T-helper 9 cell (primary cell): Measurements from ENCODE around the gene ITGA4.

Source experiments
- DNase-seq: peaks from one replicate; pipeline ENCODE4 v3.0.0-alpha.2; 2020

The ITGA4 gene

DNA sequence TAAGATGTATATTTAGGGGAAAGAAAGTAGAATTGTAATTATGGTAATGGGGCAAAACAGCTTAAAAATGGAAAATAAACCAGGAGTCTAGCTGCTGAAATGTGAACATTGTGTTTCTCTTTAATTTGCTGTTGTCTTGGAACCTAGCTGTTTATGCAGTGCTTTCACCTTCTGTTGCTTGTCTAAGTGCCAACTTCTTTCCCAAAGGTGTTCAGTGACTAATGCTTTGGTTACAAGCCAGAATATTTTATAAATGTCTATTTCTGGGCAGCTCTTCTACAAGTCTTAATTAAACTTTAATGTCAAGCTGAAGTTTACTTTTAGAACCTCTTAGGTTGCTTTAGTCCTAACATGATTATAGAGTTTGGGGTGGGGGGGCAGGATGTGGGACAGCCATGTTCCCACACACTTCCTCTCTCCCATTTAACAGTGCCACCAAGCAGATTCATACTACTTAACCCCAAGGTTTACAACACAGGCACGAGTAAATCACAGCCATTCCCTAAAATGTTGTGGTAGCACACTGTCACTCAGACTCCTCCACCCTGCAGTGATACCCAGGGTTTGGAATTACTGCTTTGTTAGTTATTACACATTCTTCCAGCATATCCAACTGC, 60.6 kb downstream of the ITGA4 start:
- DNase-seq = peak; percentile 1

DNA sequence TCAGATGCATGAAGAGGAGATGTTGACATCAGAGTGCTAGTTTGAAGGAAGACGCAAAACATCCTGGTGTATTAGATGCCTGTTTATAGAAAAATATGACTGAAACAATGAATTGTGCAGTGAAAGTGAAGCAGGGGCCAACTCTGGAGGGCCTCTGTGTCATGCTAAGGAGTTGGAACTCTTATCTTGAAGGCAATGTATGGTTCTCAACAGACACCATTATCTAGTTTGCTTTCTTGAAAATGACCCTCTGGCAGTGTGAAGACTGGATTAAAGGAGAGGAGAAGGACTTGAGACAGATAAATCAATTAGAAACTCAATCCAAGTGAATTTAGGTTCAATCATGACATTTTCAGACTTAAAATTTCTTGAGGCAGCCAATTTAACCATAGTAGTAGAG, 63.1 kb downstream of the ITGA4 start:
- no peak for DNase-seq

DNA sequence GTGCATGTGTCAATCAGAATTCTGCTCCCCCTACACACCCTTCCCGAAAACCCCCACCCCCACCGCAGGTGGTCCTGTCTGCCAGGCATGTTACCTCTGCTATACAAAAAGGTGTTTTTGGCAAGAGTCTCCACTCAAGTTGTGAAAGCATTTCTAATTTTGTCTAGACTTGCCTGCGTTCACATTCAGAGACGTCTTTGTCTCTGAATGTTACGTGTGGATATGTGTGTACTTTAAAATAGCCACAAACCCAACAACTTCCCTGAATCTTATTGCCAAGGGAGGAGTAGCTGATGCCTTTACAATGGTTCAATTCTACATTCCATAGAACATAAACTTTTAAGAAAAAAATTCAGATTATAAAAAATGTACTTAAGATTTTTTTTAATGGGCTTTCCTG, 66.6 kb downstream of the ITGA4 start:
- DNase-seq = no peak

DNA sequence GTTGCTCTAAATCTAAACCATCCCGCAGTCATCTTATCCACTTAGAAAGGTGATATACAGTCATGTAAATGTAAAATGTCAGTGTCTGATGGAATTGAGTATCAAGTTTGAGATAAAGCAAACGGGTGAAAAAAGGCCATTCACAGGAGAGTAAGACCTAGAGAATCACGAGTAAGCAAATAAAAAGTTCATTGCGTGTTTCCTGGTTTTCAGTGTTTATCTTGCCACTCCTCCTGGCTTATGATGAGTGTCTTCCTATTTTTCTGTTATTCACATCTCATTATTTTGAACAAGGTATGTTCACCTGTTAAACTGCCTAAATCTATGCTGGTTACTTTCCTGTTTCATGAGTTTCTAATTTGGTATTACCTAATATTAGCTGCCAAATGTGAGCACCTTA, 68.8 kb downstream of the ITGA4 start:
- no peak for DNase-seq

DNA sequence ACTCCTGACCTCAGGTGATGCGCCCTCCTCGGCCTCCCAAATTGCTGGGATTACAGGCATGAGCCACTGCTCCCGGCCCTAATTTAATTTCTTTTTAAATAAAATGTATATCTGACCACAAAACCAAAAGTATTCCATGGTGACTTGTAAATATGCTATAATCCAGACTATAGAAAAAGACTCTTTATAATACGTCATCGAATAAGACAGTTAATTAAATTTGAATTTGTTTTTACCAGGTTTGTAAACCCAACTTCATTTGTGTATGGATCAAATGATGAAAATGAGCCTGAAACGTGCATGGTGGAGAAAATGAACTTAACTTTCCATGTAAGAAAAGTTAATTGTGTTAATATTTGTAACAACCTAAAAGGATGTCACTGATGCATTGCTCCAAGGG, 69.9 kb downstream of the ITGA4 start:
- no peak for DNase-seq

DNA sequence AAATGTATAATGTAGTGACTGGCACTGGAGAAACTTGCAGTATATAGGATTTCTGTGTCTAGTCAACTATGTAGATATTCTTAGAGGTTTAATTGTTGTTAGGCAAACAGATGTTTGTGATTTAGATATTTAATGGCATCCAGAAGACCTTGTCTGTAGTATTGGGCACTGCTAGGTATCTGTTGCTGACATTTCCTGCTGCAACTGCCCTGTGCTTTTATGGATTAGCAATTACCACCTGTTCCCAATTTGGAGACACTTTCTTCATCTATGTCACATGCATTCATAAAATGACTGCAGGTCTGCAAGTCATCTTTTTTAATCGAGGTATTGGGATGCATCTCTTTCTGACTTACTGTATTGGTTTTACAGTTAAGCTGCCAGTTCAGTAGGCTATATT, 71.3 kb downstream of the ITGA4 start:
- no peak for DNase-seq

DNA sequence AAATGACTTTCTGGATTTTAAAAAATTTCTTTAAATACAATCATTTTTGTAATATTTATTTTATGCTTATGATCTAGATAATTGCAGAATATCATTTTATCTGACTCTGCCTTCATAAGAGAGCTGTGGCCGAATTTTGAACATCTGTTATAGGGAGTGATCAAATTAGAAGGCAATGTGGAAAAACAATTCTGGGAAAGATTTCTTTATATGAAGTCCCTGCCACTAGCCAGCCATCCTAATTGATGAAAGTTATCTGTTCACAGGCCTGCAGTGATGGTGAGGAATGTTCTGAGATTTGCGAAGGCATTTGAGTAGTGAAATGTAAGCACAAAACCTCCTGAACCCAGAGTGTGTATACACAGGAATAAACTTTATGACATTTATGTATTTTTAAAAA, 79.5 kb downstream of the ITGA4 start:
- no peak for DNase-seq

DNA sequence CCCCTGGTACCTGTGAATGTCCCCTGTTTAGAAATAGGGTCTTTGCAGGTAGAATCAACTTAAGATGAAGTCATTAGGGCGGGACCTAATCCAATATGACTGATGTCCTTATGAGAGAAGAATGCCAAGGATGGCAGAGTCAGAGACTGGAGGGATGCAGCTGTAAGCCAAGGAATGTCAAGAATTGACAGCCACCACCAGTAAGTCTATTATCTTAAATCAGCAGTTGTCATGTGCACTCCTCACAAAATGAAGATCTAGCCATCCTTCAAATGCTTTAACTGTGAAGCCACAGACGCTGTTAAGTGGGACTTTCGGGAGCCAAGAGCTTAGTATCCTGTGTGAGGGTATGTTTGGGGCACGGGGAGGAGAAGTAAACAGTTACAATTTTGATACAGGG, 83.2 kb downstream of the ITGA4 start:
- no peak for DNase-seq

DNA sequence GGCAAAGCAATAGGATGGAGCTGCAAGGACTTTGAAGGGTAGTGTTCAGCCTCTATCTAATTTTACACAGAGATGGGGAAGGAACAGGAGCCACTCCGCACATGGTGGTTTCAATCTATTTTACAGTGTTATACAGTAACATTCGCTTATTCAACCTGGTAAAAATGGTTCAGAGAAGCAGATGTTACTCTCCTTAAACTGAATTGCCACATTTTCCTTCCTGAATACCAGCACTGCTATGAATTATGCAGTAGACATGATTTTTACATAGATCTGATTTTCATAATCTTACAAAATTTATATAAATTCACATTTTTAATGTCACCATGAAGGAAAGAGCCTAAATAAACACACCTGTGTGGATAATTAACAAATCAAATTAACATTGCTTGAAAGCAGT, 85.0 kb downstream of the ITGA4 start:
- DNase-seq = no peak

DNA sequence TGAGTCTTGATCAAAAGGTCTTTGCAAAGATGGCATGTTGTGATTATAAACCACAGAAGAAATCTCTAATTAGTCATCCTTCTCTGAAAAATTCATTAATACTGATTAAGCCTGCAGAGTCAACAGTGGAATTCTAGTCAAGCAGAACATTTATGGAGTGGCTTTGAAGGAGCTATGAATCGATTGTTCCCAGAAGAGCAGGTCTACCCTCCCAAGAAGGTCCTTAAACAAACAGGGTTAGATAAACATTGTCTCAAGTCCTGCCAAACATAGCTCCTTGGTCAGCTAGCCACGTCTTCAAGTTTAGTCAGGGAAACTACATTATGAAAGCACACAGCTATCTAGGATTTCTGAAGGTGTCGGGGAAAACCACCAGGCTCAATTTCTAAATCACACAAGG, 88.9 kb downstream of the ITGA4 start:
- DNase-seq = no peak

DNA sequence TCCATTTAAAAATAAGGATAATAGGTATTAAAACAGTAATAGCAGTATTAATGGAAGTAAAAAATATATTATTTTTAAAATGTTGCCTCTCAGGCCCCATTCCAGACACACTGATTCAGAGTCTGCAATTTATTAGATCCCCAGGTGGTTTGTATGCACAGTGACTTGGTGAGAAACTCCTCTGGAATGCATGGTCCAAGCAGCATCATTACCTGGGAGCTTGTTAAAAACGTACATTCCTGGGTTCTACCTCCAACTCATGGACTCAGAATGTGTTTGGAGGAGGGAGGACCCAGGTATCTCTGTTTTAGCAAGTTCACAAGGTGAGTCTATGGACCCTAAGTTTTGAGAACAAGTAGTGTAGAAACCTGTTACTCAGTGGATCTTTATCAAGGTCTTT, 95.6 kb downstream of the ITGA4 start:
- DNase-seq = no peak

DNA sequence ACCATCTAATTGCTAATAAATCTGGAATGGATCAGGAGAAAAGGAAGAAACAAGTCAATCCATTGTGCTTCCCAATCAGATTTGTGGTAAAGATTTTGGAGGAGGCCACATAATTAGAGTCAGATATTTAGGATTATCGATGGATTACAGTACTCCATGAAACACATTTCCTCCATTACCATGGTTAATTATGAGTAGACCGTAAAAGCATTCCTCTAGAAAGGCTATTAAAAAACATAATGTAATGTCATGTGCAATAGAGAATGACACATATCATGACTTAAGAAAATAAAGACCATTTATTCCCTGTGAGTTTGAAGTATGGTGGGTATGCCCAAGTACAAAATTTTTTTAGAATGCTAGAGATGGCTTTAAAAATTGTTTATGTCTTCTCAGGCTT, 96.1 kb downstream of the ITGA4 start:
- DNase-seq = no peak

DNA sequence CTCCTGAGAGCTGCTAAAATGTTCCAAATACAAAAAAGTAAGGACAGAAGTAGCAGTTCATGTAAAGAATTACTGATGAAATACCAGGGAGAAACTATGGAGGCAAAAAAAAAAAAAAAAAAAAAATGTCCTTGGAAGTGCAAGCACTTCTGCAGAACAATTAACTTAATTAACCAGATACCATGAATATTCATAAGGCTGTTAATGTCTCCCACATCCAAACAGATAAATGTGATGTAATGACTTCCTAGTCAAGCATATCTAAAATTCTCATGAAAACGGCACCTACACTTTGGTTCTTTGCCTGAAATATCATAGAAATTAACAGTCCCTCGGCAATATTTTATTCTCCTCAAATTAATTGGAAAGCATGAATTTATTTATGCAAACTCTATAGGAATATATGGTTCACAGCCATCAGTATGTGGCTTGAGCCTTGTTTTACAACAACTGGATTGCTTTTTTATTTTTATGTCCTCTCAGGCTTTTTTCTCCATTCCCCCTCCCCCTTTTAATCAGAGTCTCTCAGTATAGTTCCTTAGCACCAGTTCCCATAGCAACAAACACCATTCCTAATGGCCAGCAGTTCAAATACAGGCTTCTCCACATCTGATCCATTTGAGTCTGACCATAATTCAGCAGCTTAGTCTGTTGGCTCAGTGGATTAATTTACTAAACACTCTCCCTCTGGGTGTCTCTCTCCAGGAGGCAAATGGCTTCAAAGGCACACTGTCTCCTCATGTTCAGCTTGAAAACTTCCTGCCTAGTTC, 97.1 kb downstream of the ITGA4 start:
- no peak for DNase-seq

DNA sequence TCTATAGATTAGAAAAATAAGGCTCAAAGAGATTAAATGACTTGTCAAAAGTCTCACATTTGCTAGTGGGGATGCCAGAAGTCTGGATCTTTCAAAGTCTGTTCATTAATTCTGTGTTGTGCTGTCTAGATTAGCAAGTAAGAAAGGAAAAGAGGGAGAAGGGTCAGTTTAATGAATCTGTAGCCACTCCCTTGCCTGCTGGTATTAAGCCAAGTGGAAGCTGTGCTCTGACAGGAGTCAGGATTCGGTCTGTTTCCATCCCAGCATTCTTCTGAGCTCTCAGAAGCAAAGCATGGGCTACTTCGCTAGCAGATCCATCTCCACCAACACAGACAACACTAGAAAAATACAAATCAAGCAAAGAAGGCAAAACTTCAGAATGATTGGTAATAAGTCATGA, 101.2 kb downstream of the ITGA4 start:
- DNase-seq = no peak

DNA sequence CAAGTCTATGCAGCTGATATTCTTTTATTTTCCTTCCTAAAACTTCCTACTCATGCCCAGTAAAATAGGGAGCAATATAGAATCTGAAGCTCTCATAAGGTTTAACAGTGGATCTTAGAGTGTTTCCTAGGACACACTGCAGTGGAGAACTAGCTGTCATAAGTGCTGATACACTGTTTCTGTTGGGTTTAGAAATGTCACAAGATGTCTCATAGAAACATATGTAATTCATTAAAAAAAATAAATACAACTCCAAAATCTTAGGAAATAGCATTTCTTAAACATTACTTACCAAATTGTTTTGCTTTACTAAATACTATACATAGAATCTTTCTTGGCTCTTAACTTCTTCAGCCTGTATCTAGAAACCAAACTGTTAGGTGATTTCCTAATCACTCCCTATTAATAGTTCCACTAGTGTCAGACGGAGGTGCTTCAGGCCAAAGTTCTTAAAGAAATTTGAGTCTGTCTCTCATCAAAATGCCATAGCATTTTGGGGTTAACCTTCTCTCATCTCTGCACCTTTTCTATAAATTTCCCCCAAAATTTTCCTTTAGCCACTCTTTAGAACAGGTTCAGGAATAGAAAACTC, 106.0 kb downstream of the ITGA4 start:
- no peak for DNase-seq

DNA sequence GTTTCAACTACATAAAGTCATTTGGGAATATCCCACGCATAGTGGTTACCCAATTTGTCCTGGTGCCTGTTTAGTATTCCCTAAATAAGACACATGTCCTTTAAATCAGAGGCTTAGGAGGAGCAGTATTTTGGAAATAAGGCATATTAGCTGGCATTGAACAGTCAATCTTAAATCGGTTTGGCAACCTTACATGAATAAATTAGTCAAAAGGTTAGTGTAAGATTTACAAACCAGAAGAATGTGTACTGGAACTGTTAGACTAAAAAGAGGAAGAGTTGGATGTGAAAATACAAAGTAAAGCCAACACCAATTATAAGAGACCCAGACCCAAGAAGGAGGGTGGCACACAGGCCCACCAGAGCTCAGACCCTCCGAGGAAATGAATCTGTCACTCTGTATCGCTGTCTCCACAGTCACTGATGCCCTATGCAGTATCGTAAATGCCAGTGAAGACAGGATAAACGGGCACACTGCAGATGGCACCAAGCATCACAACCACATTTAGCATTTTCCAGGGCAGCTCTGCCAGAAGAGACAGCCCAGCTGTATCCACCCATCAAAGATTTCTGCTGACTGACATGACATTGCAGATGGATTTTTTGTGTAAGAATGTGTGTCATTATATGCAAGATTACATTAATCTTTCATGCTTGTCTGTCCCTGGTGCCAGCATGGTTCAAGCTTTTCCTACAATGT, 109.3 kb downstream of the ITGA4 start:
- no peak for DNase-seq

DNA sequence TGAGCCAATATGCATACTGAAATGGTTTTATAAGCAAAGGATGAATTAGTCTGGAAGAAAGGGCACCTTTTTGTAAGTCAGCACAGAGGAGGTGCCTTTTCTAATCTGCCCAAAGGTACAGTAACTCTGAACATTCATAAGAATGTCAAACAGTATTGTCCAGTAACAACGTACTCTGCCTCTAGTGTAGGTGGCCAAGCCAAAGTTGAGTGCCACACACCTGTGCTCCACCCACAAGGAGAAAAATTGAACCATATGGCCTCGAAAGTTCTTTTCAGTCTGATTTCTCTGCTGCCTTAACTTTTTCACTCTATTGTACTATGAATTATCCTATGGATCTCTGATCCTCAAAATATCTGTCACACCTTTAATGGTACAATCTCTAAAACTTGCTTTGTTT, 112.9 kb downstream of the ITGA4 start:
- DNase-seq = no peak

DNA sequence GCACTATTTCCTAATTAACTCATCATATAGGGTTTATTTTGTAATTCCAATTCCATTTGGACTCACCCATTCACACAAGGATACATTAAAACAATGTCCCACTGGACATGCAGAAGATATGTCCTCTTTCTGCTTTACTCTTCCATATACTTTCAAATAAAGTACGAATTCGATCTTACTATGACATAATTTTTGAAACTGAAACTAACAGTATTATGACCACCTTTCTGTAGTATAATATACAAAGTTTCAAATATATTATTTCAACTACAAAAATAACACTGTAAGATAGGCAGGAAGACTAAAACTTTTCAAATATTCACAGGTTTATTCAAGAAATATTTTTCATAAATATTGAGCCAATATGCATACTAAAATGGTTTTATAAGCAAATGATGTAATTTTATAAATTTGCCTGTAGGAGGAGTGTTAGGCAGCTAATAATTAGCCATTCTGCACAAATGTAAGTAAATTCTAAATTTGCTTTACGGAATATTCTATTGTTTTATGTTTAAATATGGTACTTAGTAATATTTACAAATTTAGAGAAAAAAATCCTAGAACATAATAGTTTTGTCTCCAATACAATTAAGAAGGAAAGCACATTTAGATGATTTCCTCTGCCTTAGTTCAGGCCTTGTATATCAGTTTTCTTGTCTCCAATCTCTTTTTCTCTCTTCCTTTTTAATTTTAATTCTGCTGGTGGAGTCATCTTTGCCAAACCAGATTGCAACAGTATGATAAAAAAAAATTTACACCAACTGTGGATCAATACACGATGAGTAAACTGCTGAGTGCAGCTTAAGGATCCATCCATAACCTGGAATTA, 113.9 kb downstream of the ITGA4 start:
- no peak for DNase-seq

DNA sequence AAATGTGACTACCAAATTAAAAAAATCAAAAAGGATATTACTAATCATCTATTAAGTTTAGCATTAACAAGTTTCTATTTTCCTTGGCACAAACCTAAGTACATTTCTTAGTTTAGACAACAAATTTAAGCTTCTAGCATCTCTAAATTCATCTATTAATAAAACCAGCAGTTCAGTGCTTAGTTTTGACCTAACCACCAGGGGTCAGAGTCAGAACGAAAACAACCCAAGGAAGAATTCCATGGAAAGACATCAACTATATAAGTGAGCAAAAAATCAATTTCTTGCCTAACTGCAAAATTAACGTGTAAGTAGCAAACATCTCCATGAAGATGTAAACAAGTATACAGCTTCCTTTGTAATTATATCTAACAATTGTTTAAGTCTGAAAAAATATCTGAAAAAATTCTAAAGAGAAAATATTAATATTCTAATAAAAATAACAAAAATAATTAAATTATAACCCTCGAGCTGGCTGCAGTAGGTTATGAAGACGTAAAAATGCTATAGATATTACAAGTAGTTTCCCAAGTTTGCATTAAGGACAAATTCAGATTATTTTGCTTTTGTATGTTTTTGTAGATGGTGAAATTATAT, 116.1 kb downstream of the ITGA4 start:
- DNase-seq = no peak

DNA sequence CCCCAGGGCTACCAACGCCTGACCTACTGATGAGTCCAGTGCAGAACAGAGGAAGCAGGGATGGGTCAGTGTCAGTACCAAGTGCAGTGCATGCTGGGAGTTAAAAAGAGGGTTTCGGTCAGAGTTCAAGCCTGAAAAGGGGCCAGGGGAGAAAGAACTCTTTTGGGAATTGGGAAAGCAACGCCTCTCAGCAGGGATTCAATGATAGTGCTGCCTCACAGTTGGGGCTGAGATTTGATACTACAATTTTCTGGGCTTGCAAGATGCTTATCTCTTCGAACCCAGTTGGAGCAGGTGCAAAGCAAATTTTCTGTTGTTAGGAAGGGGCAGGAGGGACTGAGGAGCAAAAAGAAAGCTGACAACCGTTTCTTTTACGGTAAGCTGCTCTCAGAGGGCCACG, 117.1 kb downstream of the ITGA4 start:
- DNase-seq = no peak

DNA sequence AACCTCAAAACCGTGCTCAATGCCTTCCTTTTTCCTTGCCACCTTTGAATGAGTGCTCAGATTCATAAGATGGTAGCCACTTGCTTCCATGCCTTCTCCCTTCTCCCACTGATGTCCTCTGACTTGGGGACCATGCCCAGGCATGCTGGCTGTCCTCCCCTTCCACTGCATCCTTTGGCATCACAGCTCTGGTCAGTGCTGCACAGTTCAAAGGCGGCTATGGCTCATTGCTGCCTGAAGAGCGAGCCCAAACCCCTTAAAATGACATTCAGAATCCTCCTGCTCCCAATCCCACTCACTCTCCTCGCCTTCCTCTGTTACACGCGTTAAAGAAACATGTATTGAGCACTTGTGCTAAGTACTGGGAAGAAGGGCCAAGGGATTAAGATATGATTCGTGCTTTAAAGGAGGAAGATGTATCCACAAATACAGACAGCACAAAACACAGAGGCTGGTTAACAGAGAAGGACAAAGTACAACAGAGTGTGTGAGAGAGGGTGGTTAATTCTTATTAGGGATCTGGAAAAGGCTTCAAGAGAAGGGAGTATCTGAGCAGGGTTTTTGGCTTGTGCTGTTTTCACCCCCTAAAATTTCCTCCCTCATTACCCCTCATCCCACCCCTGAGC, 118.0 kb downstream of the ITGA4 start:
- DNase-seq = no peak

DNA sequence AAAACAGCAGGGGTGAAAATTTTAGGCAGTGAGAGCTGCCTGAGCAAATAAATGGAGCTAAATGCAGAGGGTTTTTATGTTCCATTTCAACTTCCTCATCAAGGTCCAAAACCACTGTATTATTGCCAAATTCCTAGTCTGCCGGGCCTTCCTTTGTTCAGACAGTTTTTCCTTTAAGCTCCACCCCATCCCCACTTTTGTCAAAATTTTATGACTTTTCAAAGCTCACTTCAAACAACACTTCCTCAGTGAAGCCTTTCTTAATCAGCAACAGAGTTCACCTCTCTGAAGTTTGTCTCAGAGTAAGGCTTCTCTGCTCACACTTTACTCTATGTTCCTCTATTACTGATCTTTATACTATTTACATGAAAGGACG, 118.5 kb downstream of the ITGA4 start:
- no peak for DNase-seq
